ENCODE results near the gene TLR8. TPM values are rescaled to one million over a fixed set of nuclear protein-coding genes. Genes with fewer than 3 reads are reported as not detected.

Gene TLR8
- total and polyA plus RNA-seq, 11 donors = 0.04 to 9.7 (median 0.52) TPM

- DNase-seq (no peak), ATAC-seq (no peak)
- WGBS, 4 donors = 55 to 69% (median 63%) methylated on average over 4 of the region's 4 CpGs
- Histone ChIP-seq H3K9me3 (peaks cover 0 to 21% (median 0%) of the 10 kb centered on the region in 12 donors), H3K27ac (peak overlapping the region in 1 of 12 donors; percentile 39), H3K4me1 (no peaks in the 10 kb centered on the region), H3K27me3 (no peaks in the 10 kb centered on the region), H3K4me3 (peak overlapping the region in 4 of 12 donors; percentile 4 to 29 (median 8)), H3K36me3 (no peaks in the 10 kb centered on the region)
- TF ChIP-seq, protein P1, sequence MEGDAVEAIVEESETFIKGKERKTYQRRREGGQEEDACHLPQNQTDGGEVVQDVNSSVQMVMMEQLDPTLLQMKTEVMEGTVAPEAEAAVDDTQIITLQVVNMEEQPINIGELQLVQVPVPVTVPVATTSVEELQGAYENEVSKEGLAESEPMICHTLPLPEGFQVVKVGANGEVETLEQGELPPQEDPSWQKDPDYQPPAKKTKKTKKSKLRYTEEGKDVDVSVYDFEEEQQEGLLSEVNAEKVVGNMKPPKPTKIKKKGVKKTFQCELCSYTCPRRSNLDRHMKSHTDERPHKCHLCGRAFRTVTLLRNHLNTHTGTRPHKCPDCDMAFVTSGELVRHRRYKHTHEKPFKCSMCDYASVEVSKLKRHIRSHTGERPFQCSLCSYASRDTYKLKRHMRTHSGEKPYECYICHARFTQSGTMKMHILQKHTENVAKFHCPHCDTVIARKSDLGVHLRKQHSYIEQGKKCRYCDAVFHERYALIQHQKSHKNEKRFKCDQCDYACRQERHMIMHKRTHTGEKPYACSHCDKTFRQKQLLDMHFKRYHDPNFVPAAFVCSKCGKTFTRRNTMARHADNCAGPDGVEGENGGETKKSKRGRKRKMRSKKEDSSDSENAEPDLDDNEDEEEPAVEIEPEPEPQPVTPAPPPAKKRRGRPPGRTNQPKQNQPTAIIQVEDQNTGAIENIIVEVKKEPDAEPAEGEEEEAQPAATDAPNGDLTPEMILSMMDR (IDR thresholded peaks at IDR 0.05) = no peak
- intact Hi-C loops (cut with DNase I) = no loop called here
These were observed 38.7 kb upstream of the TLR8 start for GRCh38 chrX:12867685-12868084.

DNA sequence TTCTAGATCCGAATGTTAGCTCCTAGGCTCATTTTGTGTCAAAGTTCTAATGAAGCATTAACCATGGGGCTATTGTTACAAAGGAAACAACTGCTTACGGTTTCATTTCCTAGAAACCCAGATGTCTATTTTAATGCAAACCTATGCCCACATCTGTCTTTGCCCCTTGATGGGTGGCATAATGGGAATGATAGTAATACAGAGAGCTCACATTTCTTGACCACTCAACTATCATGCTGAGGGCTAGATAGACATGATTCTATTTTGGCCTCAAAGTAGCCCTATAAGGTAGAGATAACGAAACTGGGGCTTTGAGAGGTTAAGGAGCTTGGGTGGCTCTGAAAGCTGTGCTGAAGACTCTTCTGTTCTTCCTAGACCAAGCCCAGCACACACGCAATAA is 37.7 kb upstream of the TLR8 start:
- ATAC-seq (no peak), DNase-seq (no peak)
- Histone ChIP-seq H3K36me3 (no peaks in the 10 kb centered on the region), H3K27ac (no peak overlapping the region), H3K4me1 (no peaks in the 10 kb centered on the region), H3K4me3 (peak overlapping the region in 1 of 12 donors; percentile 29), H3K9me3 (peaks cover 0 to 13% (median 0%) of the 10 kb centered on the region in 12 donors), H3K27me3 (no peaks in the 10 kb centered on the region)
- no peak for TF ChIP-seq POLR2A (IDR thresholded peaks at IDR 0.05)
- TF ChIP-seq, protein P1 (IDR thresholded peaks at IDR 0.05) = no peak
- intact Hi-C loops (cut with DNase I) = no loop called here
- 81 to 88% (median 85%) methylated on average over 4 of the region's 4 CpGs for WGBS, 4 donors

GRCh38 chrX:12871257-12871656 is 35.2 kb upstream of the TLR8 start:
- WGBS, 4 donors = 66 to 76% (median 68%) methylated on average over 6 of the region's 6 CpGs
- H3K4me1 ChIP-seq = no peaks in the 10 kb centered on the region
- no peak overlapping the region for H3K4me3 ChIP-seq
- H3K27me3 ChIP-seq = peaks cover 0 to 4% (median 0%) of the 10 kb centered on the region in 9 donors
- intact Hi-C loops (cut with DNase I) = no loop called here
- peaks cover 0 to 5% (median 0%) of the 10 kb centered on the region in 12 donors for H3K9me3 ChIP-seq
- no peak for ATAC-seq
- no peaks in the 10 kb centered on the region for H3K36me3 ChIP-seq
- H3K27ac ChIP-seq = no peak overlapping the region
- TF ChIP-seq, protein P1 (IDR thresholded peaks at IDR 0.05) = no peak
- no peak for TF ChIP-seq POLR2A (IDR thresholded peaks at IDR 0.05)
- DNase-seq = no peak

DNA sequence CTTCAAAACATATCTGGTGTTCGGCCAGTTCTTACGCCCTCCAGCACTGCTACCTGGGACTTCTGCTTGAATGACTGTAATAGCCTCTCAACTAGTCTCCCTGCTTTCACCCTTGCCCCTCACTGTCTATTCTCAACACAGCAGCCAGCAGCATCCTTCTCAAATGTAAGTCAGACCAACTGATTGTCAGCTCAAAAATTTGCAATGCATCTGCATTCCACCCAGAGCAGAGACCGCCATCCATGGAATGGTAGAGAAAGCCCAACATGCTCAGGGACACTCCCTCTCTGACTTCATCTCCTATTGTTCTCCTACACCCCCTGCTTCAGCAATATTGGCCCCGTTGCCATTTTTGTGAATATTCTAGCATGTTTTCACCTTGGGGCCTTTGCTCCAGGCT is 33.7 kb upstream of the TLR8 start:
- Histone ChIP-seq H3K27ac (no peak overlapping the region), H3K36me3 (no peaks in the 10 kb centered on the region), H3K4me1 (no peaks in the 10 kb centered on the region), H3K9me3 (peaks cover 0 to 5% (median 0%) of the 10 kb centered on the region in 12 donors), H3K27me3 (peaks cover 0 to 8% (median 0%) of the 10 kb centered on the region in 9 donors), H3K4me3 (no peak overlapping the region)
- DNase-seq (no peak), ATAC-seq (no peak)
- TF ChIP-seq, protein P1 (IDR thresholded peaks at IDR 0.05) = no peak
- no peak for TF ChIP-seq POLR2A (IDR thresholded peaks at IDR 0.05)
- intact Hi-C loops (cut with DNase I) = no loop called here
- 82 to 90% (median 86%) methylated on average over 4 of the region's 4 CpGs for WGBS, 4 donors

All from heart left ventricle (tissue), 16 donors.